NCI-H345 (cell line): ENCODE data around the gene KRT24.

Source experiments
- DNase-seq: peaks from one replicate; lab custom pipeline; 2025; lab: John Stamatoyannopoulos, UW

The KRT24 gene

DNA sequence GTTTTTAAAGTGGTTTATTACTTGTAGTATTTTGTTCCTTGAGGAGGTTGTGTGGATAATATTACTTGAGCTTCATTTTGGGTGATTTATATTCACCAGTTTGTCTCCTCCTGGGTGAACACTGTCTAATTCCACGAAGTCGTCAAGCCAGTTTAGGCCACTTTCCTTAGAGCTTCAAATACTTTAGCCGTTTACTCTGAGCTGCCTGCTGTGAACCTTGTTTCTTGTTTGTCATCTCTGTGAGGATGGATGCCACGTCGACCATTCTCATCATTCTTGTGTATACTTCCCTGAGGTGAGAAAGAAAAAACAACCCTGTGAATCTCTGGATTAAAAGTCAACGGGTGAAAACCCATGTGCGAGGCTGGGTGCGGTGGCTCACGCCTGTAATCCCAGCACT is 9.0 kb downstream of the KRT24 start:
- no peak for DNase-seq

DNA sequence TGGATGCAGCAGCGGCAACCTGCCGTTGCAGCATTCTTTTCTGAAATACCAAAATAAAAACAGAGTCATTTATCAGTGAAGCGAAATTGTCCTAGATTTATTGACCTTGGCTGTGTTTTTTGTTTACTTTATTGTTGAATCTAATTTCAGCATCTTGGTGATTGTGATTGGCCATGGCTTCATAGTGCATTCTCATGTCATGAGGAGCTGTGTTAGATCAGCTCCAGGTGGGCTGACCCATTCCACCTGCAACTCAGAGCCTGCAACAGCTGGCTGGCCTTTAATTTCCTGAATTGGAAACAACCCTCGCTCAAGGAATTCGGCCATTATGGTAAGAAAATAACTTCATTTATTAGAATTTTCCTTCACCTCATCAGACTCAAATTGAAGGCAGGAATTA is 16.4 kb downstream of the KRT24 start:
- DNase-seq: no peak

DNA sequence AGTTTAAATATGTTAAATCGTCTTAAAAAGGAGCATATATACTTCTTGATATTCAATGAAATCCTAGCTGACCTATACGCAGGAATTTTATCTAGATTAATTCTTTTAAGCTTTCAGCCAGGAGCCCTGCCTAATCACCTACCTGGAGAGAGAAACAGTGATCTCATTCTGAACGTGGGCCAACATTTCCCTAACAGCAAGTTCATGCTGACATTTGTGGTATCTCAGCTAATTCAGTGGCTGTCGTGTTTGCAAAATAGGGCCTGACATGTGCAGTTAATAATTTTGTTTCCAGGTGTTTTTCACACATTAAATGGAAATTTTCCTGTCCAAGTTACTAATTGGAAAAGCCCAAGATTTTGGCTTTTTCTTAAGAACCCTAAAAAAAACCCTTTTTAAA is 17.4 kb downstream of the KRT24 start:
- no peak for DNase-seq

DNA sequence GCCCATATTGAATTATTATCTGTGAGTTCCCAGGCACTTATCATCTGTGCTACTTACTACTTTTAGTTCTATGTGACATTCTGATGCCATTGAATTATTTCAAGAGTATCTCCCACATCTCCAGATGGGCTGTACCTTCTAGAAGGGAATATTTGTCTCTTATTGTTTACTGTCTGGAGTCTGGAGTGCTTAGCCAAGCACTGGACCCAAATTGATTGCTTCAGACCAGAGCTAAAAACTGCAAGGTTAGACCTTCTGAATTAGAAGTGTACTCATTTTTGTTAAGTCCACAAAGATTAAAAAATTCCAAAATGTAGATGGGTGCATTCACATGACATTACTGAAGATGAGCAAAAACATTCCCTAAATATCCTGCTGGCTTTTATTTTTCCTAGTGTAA is 22.6 kb downstream of the KRT24 start:
- no peak for DNase-seq

DNA sequence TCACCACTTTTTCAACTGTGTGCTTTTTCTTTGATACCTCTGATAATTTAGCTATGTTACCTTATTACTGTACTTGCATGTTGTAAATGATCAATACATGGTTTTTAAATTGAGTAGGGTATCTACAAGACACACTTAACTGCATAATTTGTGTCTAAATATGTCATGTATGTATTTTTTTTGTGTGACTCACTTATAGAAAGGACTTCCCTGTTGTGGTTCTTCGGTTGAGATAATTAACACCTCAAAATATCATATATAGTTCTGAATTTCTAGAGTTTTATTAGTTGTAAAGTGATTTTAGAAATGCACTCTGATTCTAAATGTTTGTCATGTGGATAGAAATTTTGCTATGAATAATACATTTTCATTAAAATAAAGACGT is 24.0 kb downstream of the KRT24 start:
- no peak for DNase-seq

DNA sequence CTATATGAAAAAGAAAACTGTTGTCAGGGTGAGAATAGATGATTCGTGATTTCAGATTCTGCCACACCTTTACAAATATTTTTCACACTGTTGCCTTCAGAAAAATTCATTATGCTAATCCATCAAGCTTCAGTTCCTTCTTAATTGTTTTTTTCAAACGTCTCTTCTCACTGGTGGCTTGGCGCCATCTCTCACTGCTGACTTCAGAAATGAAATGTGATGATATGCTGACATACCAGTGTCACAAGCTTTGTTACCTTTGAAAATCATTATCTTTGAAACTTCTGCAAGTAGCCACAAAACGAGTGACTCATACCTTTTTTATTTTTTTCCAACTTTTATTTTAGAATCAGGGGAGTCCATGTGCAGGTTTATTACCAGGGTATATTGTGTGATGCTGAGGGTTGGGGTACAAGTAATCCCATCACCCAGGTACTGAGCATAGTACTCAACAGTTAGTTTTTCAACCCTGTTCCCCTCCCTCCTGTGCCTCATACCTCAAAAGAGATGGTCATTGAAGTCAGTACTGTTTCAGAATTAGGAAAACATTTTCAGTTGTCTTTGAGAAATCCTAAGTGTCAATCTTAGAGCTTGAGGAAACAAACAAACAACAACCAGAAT is 24.5 kb downstream of the KRT24 start:
- no peak for DNase-seq

DNA sequence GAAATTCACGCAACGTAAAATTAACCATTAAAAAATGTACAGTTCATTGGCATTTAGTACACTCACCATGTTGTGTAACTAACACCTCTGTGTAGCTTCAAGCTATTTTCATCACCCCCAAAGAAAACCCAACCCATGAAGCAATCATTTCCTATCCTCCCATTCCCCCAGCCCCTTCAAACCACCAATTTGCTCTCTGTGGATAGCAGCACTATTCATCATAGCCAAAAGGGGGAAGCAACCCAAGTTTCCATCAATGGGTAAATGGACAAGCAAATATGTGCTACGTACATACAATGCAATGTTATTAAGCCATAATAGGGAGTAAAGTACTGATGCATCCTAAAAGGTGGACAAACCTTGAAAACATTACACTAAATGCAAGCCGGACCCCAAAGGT is 27.6 kb downstream of the KRT24 start:
- no peak for DNase-seq

DNA sequence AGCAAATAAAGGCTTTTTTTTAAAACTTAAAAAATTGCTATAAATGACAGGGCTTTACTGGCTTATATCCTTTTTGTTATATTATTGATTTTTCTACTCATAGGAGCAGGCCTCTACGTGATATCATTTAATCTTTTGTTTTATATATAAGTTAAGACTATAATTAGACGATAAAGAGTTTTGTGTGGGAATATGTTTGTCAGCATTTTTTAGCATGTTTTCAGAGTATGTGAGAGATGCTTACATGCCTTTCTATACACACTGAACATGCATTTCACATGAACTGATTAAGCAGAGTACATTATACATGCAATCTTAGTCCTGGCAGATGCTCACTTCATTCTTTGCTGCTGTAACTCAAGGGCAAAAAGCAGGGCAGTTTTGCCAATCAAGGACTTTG is 30.9 kb downstream of the KRT24 start:
- DNase-seq: no peak

DNA sequence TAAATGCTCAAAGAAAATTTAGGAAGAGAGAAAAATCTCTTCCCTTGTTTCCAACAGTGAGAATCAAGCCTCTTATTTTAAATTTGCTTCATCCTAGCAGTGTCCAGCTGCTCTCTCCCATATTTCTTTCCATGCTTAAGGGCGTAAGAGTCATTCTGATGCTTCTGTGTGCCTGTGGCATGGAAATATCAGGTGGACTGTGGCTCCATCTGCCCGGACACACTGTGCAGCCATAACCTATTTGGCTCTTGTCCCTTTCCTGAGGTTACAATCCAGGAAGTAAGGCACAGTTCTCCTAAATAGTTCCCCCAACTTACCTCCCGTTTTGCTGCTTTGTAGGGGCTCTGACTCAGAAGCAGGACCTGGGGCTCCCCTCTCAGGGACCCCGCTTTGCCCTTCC is 32.3 kb downstream of the KRT24 start:
- DNase-seq: no peak

DNA sequence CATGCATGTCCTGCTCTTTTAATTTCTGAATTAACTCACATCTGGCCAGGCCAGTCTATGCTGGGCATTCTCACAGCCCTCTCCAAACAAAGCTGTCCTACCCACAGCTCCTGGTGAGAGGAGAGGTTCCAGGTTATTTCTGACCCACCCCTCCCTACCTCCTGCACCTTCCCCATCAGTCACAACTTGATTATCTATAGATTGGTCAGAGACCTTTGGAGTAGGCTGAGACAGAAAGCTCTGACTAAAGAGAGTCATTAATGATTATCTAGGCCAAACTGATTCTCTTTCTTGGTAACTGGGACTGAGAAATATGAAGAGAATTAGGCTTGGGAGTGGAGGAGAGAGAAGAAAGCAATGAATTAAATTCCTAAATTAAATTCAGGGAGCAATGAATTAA is 37.2 kb downstream of the KRT24 start:
- DNase-seq: no peak

DNA sequence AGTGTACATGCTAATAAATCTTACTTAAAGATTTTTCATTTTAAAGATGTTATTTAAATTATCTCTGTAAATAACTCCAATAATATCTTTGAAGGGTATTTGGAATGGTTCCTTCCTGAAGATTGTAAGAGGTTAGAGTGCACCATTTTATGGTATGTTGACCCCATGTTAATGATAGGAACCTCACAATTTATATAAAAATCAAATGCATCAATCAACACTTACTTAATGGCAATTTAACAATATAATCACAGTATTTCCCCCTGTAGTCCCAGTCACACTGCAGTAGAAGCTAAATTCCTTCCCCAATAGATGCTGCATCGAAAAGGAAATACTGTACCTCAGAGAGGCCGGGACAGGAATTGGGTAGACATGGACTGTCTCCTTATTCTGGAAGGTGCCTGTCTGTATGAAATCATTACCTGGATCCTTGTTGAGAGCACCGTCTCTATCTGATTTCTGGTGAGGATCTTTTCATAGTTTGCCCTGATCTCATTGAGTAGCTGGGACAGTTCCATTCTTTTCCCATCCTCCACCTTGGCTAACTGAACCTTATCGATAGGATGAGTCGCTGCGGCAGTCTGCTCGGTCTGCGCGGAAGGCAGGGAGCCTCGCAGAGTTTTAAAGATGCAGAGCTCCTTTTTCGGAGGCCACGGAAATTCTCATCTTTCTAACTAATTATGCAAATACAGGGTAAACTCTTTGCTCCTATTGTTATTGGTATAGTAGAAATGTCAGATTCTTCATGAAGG is 38.8 kb downstream of the KRT24 start, which contains the start of gene KRT222:
Gene KRT222 (minus strand): TSS at position 596 of the 752 bp plus-strand sequence. CDS start 78 bp downstream, at position 518.
- no peak for DNase-seq

DNA sequence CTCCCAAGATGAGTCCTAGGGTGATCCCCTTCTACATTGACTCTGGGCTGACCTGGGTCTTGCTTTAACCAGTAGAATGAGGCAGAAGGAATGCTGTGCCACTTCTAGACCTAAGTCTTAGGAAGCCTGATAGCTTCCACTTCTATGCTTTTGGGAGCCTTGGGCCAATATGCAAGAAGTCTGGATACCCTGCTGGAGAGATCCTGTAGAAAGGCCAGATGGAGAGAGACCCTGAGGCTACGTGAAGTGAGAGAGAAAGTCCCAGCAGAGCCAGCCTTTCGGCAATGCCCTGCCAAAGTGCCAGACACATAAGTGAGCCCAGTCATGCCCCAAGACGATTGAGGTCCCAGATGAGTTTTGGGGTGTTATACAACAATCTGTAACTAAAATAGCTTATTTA is 40.3 kb downstream of the KRT24 start:
- no peak for DNase-seq

DNA sequence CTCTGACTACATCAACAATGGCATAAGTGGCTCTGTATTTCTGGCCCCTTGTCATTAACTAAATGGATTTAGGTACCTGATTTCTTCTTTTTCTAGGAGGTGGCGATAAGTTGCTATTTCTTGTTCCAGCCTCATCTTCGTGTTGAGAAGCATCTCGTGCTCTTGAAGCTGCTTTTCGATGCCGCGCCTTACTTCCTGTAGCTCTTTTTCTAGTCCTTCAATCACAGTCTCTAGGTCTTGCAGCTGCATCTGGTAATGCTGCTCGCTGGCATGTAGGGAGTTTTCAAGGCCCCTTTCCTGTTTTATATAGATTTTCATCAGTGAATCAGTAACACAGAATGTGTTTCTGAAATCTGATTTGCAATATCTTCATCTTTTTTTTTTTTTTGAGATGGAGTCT is 43.6 kb downstream of the KRT24 start:
- DNase-seq: no peak

DNA sequence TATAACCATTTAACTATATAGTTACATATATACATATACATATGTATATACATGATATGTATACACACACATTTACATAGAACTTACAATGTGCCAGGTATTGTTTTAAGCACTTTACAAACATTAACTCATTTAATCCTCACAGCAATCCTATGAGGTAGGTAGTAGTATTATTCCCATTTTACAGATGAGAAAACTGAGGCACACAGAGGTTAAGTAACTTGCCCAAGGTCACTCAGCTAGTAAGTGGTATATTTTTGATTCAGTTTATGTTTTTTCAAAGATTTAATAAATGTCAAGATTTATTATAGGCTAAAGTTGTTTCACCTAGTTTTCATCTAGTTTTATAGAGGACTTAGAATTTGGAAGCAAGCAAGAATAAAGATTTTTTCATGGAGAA is 45.2 kb downstream of the KRT24 start:
- DNase-seq: no peak

DNA sequence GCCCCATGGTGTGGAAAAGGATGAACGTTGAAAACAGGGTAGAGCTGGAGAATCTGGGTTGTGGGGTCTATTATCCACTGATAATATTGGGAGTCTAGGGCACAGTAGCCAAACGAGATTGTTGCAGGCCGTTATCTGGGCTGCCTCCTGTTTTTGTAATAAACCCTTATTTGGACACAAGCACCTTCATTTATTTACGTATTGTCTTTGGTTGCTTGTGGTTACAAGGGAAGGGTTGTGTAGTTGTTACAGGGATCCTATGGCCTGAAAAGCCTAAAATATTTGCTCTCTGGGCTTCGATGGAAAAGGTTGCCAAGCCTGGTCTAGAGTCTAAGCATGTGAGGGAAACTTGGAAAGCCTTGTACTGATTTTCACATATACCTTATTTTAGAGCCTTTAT is 51.6 kb downstream of the KRT24 start:
- DNase-seq: no peak

DNA sequence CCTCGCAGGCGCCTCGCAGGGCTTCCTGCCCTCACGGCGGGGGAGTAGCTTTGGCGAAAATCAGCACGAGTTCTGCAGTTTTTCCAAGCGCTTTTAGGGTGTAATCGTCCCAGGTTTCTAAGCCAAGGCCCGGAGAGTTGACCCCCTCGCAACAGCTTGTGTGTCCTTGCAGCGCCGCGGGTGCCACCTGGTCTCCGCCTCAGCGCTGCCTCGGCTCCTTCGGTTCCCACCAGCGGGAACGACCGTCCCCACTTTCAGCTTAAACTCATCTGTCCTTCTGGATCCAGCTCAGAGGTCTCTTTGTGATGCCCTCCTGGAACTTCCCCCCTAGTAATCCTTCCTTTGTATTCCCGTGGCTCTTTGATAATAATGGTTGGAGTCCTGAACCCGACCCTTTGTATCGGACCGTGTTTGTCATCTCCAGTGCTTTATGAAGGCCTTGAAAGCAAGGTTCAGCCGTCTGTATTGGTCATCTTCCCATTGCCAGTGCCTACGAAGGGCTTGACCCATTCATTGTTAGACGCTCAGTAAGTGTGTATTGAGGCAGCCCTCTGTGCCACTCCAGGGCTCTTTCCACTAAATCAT is 55.1 kb downstream of the KRT24 start:
- peak; percentile 44 for DNase-seq
